ENCODE results near the gene MEOX1. TPM values are rescaled to one million over a fixed set of nuclear protein-coding genes. Genes with fewer than 3 reads are reported as not detected.

The MEOX1 gene
- total RNA-seq, 1 donor from 2014 or later: 19.5 TPM

- intact Hi-C loops (cut with DNase I): no loop called here
- ATAC-seq (no peak), DNase-seq (ENCODE audit: low spot score) (no peak)
Measured at GRCh38 chr17:43662413-43663141, 855 bp upstream of the MEOX1 start.

- ATAC-seq (no peak), DNase-seq (ENCODE audit: low spot score) (no peak)
- intact Hi-C loops (cut with DNase I): no loop called here
Measured at GRCh38 chr17:43660816-43661493, 767 bp downstream of the MEOX1 start.

DNA sequence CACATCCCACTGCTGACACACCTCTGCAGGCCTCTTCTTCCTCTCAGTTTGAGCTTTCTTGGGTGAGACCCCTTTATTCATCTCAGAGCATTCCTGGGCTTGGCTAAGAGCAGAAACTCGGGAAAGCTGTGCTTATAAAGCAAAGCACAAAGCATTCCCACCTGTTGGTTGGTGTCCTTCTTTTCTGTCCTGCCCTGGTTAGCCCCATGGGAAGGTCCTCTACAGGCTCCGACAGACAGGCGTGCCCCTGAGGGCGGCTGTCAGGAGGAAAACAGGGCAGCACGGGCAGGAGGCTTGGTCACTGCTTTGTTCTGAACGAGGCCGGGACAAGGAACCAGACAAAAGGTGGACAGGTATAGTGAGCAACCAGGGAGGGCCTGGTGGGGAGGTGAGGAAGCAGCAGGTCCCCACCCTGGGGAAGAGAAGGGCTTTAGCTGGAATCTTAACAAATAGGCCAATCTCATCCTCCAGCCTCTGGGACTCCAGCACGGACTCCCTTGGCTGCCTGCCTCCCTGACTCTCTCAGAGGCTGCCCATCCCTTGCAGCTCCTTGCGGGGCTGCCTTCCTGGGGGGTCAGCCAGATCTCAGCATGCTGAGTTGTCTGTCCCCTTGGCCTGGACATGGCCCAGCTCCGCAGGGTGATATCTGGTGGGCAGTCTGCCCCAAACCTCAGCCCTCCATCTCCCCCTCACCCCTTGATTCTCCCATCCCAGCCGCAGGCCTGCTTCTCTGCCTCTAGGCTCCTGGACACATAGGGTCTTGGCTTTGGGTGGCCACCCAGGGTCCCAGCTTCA is 1.7 kb downstream of the MEOX1 start:
- ATAC-seq: no peak
- intact Hi-C loops (cut with DNase I): no loop called here
- DNase-seq (ENCODE audit: low spot score): no peak

GRCh38 chr17:43658900-43659299 is 2.8 kb downstream of the MEOX1 start:
- intact Hi-C loops (cut with DNase I): no loop called here
- peak; percentile 37 for ATAC-seq
- DNase-seq (ENCODE audit: low spot score): no peak

GRCh38 chr17:43655693-43656255 is 5.9 kb downstream of the MEOX1 start:
- no peak for DNase-seq (ENCODE audit: low spot score)
- ATAC-seq: no peak
- intact Hi-C loops (cut with DNase I): no loop called here

DNA sequence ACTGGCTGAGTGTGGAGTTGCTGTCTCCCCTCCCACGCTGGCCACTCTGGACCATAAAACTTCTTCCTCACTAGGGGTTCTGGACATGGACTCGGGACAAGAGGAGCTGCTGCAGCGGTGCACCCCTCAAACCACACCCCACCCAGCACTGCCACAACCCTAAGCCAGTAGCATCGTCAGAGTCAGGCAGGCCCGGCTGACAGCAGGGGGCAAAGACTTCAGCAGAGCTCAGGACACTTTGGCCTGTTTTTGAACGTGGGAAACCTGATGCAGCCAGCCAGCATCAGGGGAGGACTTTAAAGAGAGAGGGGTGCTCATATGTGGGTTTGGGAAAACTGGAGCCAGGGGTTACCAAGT is 9.6 kb downstream of the MEOX1 start:
- intact Hi-C loops (cut with DNase I): no loop called here
- no peak for DNase-seq (ENCODE audit: low spot score)
- ATAC-seq: no peak

GRCh38 chr17:43650471-43650870 is 11.3 kb downstream of the MEOX1 start:
- DNase-seq (ENCODE audit: low spot score) (no peak), ATAC-seq (no peak)
- intact Hi-C loops (cut with DNase I): no loop called here

- intact Hi-C loops (cut with DNase I): no loop called here
- ATAC-seq (no peak), DNase-seq (ENCODE audit: low spot score) (no peak)
Measured at GRCh38 chr17:43648916-43649315, 12.8 kb downstream of the MEOX1 start.

DNA sequence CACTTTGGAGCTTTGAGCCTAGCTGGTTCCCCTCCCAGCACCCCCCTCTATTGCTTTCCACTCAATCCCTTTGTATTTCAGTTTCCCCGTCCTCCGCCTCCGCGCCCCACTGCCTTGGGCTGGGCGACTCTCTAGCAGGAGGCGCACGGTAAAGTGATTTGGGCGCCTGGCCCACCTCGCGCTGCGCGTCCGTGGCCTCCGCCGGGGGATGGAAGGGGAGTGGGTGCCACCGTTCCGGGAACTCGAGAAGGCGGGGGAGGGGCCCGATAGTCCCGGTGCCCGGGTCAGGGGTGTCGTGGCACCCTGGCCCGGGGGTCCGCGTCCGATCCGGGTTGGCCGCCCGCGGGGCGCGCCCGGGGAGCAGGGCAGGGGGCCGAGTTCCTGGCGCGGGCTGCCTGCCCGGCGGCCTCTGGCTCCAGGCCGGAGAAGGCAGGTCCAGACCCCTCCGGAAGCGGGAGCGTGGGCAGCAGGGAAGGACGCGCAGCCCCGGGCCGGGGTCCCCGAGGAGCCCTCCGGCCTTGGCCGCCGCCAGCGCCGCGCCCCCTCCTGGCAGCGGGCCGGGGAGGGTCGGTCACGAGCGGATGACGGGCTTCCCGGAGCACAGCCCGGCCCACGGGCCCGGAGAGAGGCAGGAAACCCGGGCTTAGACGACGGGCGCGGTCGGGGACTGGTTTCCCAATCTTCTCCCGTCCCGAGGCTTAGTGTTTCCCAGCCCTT is 15.8 kb downstream of the MEOX1 start:
- peak; percentile 87 for ATAC-seq
- intact Hi-C loops (cut with DNase I): no loop called here

GRCh38 chr17:43645450-43645764 is 16.3 kb downstream of the MEOX1 start:
- DNase-seq (ENCODE audit: low spot score) (no peak), ATAC-seq (no peak)
- intact Hi-C loops (cut with DNase I): no loop called here

More for the DNA sequence above, 15.8 kb downstream of the MEOX1 start:
- peak; percentile 87 for DNase-seq (ENCODE audit: low spot score)

- intact Hi-C loops (cut with DNase I): no loop called here
- DNase-seq (ENCODE audit: low spot score) (no peak), ATAC-seq (no peak)
Measured at GRCh38 chr17:43644081-43644480, 17.6 kb downstream of the MEOX1 start.

DNA sequence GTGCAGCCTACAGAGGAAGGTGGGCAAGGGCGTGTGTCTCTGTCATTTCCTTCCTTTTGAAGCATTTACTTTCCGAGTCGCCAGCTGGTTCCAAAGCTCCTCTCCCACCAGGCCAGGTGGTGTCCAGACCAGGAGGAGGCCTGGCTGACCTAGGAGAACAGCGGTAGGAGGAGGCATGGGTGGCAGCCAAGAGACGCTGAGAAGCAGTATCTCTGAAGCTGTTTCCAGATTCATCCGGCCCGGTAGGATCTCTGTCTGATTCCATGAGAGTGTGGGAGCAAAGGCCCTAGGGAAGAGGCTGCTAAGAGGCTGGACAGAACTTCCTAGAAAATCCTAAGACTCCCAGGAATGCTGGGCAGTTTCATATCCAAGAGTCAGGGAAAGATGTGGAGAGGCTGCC is 20.3 kb downstream of the MEOX1 start:
- intact Hi-C loops (cut with DNase I): no loop called here
- ATAC-seq (peak; percentile 41), DNase-seq (ENCODE audit: low spot score) (no peak)

- no peak for DNase-seq (ENCODE audit: low spot score)
- no peak for ATAC-seq
- intact Hi-C loops (cut with DNase I): no loop called here
Measured at GRCh38 chr17:43640491-43641252, 21.1 kb downstream of the MEOX1 start.

DNA sequence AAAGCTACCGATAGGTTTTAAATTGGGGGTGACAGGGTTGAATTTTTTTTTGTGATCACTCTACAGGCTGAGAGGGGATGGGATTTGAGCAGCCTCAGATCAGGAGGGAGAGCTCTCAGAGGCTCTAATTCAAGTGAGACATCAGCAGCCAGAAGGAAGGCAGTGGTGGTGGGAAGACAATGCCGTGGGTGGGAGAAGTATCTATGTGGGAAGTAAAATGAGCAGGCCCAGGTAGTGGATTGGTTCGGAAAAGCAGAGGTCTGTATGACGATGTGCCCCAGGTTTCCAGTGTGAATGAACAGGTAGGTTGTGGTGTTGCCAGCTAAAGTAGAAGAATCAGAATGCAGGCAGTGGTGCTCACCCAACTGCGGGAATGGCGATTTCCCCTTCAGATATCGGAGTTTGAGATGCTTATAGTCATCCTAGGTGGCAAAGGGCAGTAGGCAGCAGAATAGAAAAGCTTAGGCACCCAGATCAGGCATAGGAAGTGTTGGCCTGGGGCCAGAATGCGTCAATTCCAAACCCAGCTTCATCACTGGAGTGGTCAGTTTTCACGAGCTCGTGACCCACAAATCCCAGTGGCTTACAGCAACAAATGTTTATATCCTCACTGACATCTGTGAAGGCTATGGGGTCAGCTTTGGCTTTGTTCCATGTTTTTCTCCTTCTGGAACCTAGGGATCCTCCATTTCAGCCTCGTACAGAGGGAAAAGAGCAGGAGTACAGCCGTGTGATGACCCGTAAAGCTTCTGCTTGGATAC is 24.0 kb downstream of the MEOX1 start:
- no peak for ATAC-seq

DNA sequence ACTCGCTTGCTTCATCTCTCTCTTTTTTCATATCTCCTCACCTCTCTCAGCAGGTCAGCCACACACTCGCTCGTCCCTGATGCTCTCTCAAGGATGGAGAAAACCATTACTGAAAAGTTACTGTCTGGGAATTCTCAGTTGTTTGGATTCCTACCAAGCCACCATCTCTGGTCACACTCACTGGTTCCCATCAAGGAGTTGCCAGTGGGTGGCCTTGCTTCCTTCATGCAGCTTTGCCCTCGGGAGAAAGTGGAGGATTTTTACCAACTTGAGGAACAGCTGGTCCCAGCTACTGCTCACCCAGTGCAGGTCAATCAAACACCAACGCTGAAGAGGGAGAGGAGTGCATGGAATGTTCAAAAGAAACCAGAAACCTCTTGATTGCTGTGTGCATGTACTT is 25.3 kb downstream of the MEOX1 start:
- intact Hi-C loops (cut with DNase I): no loop called here
- ATAC-seq (no peak), DNase-seq (ENCODE audit: low spot score) (no peak)

More for the DNA sequence above, 24.0 kb downstream of the MEOX1 start:
- intact Hi-C loops (cut with DNase I): no loop called here
- DNase-seq (ENCODE audit: low spot score): no peak

- peak; percentile 63 for ATAC-seq
- DNase-seq (ENCODE audit: low spot score): no peak
- intact Hi-C loops (cut with DNase I): no loop called here
Measured at GRCh38 chr17:43634591-43635125, 27.1 kb downstream of the MEOX1 start.

- intact Hi-C loops (cut with DNase I): no loop called here
Measured at GRCh38 chr17:43632221-43632620, 29.5 kb downstream of the MEOX1 start.

DNA sequence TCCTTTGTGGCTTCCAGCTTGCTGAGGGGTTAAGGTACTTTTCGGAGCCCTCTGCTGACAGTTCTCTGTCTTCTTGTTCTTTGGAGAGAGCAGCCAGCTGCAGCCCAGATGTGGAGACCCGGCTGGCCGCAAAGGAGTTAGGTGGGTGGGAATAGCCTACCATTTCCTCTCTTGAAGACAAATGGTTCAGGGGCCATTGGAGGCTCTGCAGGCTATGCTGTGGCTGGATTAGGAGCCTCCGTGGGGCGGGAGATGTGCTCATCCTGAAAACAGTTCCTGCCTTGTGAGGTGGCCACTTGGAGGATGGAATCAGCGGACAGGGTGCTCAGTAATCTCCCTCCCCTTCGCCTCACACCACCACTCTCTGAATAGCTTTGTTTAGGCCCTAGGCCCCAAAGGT is 30.3 kb downstream of the MEOX1 start:
- intact Hi-C loops (cut with DNase I): no loop called here
- no peak for DNase-seq (ENCODE audit: low spot score)
- no peak for ATAC-seq

More at GRCh38 chr17:43632221-43632620, 29.5 kb downstream of the MEOX1 start:
- ATAC-seq (no peak), DNase-seq (ENCODE audit: low spot score) (no peak)

All from sciatic nerve (tissue), 2 donors.